ENCODE measurements around the gene CDK11B. TPM values are rescaled to one million over a fixed set of nuclear protein-coding genes. Genes with fewer than 3 reads are reported as not detected.

Gene CDK11B
- total and polyA plus RNA-seq, 2 experiments from 2014 or later, result 17.9 to 22.2 TPM

GRCh38 chr1:1603671-1604373 lies 55.0 kb downstream of the CDK11B start:
- DNase-seq (ENCODE audit: low read depth in 1 of 2, low spot score in 1 of 2), result no peak
- H3K4me1 ChIP-seq (ENCODE audit: low read depth), result peaks cover 2% of the 10 kb centered on the region
- H3K27ac ChIP-seq, result no peak overlapping the region
- no peaks in the 10 kb centered on the region for H3K9me3 ChIP-seq (ENCODE audit: low read depth)
- no peaks in the 10 kb centered on the region for H3K36me3 ChIP-seq
- H3K4me3 ChIP-seq, result no peak overlapping the region
- no peak for TF ChIP-seq CTCF (IDR thresholded peaks at IDR 0.05; ENCODE audit: low read depth, low read length)
- peaks cover 57% of the 10 kb centered on the region for H3K27me3 ChIP-seq

GRCh38 chr1:1602968-1603506 lies 55.8 kb downstream of the CDK11B start:
- H3K4me1 ChIP-seq (ENCODE audit: low read depth), result peaks cover 4% of the 10 kb centered on the region

GRCh38 chr1:1602304-1602967 lies 56.4 kb downstream of the CDK11B start:
- TF ChIP-seq CTCF (IDR thresholded peaks at IDR 0.05; ENCODE audit: low read depth, low read length), result no peak
- peaks cover 62% of the 10 kb centered on the region for H3K27me3 ChIP-seq
- DNase-seq (ENCODE audit: low read depth in 1 of 2, low spot score in 1 of 2), result no peak

More at GRCh38 chr1:1602968-1603506, 55.8 kb downstream of the CDK11B start:
- no peak overlapping the region for H3K4me3 ChIP-seq
- TF ChIP-seq CTCF (IDR thresholded peaks at IDR 0.05; ENCODE audit: low read depth, low read length), result no peak
- no peaks in the 10 kb centered on the region for H3K36me3 ChIP-seq
- DNase-seq (ENCODE audit: low read depth in 1 of 2, low spot score in 1 of 2), result no peak
- no peak overlapping the region for H3K27ac ChIP-seq
- H3K9me3 ChIP-seq (ENCODE audit: low read depth), result no peaks in the 10 kb centered on the region
- peaks cover 62% of the 10 kb centered on the region for H3K27me3 ChIP-seq

GRCh38 chr1:1601564-1602303 lies 57.1 kb downstream of the CDK11B start:
- no peak for DNase-seq (ENCODE audit: low read depth in 1 of 2, low spot score in 1 of 2)
- Histone ChIP-seq H3K4me1 (ENCODE audit: low read depth) (peaks cover 14% of the 10 kb centered on the region), H3K27me3 (peaks cover 62% of the 10 kb centered on the region), H3K9me3 (ENCODE audit: low read depth) (no peaks in the 10 kb centered on the region), H3K27ac (no peak overlapping the region), H3K36me3 (no peaks in the 10 kb centered on the region), H3K4me3 (no peak overlapping the region)
- no peak for TF ChIP-seq CTCF (IDR thresholded peaks at IDR 0.05; ENCODE audit: low read depth, low read length)

More at GRCh38 chr1:1602304-1602967, 56.4 kb downstream of the CDK11B start:
- H3K4me1 ChIP-seq (ENCODE audit: low read depth), result peaks cover 10% of the 10 kb centered on the region
- no peak overlapping the region for H3K27ac ChIP-seq
- H3K9me3 ChIP-seq (ENCODE audit: low read depth), result no peaks in the 10 kb centered on the region
- H3K4me3 ChIP-seq, result no peak overlapping the region
- H3K36me3 ChIP-seq, result no peaks in the 10 kb centered on the region

GRCh38 chr1:1600861-1601563 lies 57.8 kb downstream of the CDK11B start:
- no peak for DNase-seq (ENCODE audit: low read depth in 1 of 2, low spot score in 1 of 2)
- TF ChIP-seq CTCF (IDR thresholded peaks at IDR 0.05; ENCODE audit: low read depth, low read length), result no peak
- Histone ChIP-seq H3K36me3 (no peaks in the 10 kb centered on the region), H3K4me1 (ENCODE audit: low read depth) (peaks cover 14% of the 10 kb centered on the region), H3K4me3 (peak overlapping the region; percentile 47), H3K9me3 (ENCODE audit: low read depth) (no peaks in the 10 kb centered on the region), H3K27me3 (peaks cover 62% of the 10 kb centered on the region), H3K27ac (no peak overlapping the region)

Measured in cardiac muscle cell (in vitro differentiated cells and primary cell).